HG03378 (cell line): Measurements from ENCODE around the gene FGF21.

ENCODE experiments used
- ATAC-seq: cut with Tn5 transposase; IDR thresholded peaks from one replicate; pipeline ENCODE4 v1.9.1; 2021; ENCODE audit warnings: mild to moderate bottlenecking, moderate library complexity; ENCODE audit not compliant: unreplicated experiment

FGF21 gene

DNA sequence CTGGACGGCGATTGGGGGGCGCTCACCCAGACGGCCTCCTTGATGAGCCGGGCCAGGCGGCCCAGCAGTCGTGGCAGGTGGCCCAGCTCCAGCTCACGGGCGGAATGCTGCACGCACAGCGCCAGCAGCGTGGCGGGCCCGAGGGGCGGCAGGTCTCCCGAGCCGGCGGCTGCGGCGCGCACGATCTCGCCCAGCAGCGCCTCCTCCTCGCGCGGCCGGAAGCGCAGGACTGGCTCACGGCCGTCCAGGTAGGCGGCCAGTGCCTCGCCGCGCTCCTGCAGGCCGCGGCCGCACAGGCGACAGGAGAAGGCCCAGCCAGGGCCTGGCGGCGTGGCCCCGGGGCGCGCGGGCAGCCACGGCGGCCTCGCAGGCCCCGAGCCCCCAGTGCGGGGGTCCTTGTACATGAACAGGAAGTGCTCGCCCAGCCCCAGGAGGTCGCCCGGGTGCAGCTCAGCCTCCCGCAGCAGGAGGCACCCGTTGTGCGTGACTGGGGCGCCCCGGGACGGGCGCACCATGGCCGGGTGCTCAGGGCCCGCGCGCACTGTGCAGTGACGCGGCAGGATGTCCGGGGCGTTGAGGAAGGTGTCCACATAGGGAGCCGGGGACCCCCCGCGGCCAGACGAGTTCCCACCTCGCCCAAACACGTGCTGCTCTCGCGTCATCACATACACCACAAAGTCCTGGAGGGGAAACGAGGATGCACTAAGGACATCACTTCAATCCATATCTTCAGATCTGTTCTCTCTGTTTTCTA, 26.2 kb upstream of the FGF21 start:
- no peak for ATAC-seq

GRCh38 chr19:48731452-48731851, 23.9 kb upstream of the FGF21 start:
- ATAC-seq = no peak

- ATAC-seq = no peak
Measured at GRCh38 chr19:48734625-48735024, 20.7 kb upstream of the FGF21 start.

DNA sequence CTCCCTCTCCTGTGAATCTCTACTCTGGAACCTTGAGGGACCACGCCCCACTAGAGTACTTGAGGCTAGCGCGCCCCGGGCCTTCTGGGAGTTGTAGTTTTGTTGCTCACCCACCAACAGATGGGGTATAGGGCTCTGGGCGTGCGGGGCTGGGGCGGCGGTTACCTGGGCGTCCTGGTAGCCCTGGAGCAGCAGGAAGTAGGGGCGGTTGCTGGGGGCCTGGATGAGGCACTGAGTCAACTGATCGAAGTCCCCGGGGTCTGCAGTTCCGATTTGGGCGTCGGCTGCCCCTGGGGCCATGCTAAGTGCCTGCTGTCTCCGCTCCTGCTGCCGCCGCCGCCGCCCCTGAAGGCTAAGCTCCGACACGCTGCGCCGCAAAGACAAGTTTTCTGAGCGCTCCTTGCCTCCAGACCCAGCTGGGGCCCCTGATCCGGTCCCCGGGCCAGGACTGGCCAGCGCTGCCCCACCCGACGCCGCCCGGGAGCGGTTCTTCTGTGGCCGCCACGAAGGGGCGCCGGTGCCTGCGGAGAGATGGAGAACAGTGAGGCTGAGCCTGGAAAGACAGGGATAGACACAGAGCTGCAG, 20.2 kb upstream of the FGF21 start:
- ATAC-seq = no peak

DNA sequence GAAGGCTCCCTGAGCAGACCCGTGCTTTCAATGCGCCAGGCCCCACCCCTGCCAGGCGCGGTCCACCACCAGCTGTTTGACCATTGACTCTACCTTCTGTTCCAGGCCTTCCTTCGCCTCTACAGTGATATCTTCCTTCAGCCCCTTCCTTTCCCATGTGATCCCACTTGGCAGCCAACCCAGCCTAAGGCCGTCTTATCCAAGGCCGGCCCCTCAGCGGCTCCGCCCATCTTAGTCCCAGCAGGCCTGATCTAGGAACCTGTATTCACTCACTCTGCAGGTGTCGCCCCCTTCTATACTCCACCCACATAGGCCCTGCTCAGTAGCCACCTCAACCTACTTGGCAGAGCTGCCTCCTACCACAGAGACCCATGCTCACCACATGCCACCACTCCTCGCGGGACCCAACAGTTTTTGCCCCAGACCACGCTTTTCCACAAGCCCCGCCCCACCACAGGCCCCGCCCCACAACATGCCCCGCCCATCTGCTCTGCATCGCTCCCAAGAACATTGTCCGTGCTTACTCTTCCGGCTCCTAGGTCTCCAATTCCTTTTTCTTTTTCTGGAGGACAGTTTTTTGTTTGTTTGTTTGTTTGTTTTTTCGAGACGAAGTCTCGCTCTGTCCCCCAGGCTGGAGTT, 17.8 kb upstream of the FGF21 start:
- no peak for ATAC-seq

GRCh38 chr19:48738557-48739403, 16.5 kb upstream of the FGF21 start:
- no peak for ATAC-seq

GRCh38 chr19:48739404-48740163, 15.7 kb upstream of the FGF21 start:
- no peak for ATAC-seq

- no peak for ATAC-seq
Measured at GRCh38 chr19:48740164-48740972, 15.0 kb upstream of the FGF21 start, which contains the start of gene RASIP1. Gene RASIP1 (minus strand): TSS chr19:48740610. CDS start chr19:48740282, 328 bp downstream.

GRCh38 chr19:48741129-48741999, 14.0 kb upstream of the FGF21 start:
- no peak for ATAC-seq

- no peak for ATAC-seq
Measured at GRCh38 chr19:48742096-48742495, 13.2 kb upstream of the FGF21 start.

- no peak for ATAC-seq
Measured at GRCh38 chr19:48745208-48745995, 9.9 kb upstream of the FGF21 start.

GRCh38 chr19:48746110-48746509, 9.2 kb upstream of the FGF21 start:
- ATAC-seq = no peak

GRCh38 chr19:48746738-48747575, 8.4 kb upstream of the FGF21 start, which contains the start of gene IZUMO1:
Gene IZUMO1 (minus strand): TSS chr19:48746909. CDS start chr19:48745859, 1,050 bp downstream.
- ATAC-seq = no peak

- no peak for ATAC-seq
Measured at GRCh38 chr19:48749571-48750198, 5.6 kb upstream of the FGF21 start.

GRCh38 chr19:48750351-48750750, 5.0 kb upstream of the FGF21 start:
- no peak for ATAC-seq

DNA sequence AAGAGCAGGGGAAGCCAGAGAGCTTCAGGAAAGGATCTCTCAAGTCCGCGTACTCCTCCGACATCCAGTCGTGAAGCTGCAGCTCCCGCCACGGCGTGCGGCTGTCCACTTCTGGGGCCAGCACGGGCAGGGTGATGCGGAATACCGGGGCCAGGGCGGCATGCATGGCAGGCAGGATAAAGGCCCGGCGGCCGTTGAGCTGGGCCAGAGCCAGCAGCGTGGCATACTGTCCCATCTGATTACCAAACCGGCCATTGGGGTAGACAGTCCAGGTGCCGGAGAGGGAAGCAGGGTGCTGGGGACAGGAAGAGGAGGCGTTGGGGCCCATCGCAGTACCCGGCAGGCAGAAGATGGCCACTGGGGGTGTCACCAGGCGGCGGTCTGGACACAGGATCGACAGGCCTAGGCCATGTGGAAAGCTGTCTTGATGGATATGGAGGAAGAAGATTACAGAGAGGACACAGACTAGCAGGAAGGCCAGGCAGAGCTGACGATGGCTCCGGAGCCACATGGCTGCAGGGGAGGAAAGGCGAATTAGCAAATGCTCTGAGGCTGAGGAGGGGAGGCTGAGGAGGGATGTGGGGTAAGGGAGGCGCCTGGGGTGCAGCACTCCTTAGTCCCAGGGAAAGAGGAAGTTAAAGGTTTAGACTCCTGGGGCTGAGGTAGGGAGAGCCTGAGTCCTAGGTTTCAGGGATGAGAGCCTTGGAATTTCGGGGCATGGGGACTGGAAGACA, 4.4 kb upstream of the FGF21 start:
- ATAC-seq = no peak
